ENCODE data around the gene HELZ. TPM values are rescaled to one million over a fixed set of nuclear protein-coding genes. Genes with fewer than 3 reads are reported as not detected.
"Not testable (repeated sequence)": the region's sequence is repeated elsewhere in the genome, so short reads cannot be mapped to it uniquely, and the experiment has no call there.

The HELZ gene
- total RNA-seq, 1 donor from 2014 or later, result 47.4 TPM

DNA sequence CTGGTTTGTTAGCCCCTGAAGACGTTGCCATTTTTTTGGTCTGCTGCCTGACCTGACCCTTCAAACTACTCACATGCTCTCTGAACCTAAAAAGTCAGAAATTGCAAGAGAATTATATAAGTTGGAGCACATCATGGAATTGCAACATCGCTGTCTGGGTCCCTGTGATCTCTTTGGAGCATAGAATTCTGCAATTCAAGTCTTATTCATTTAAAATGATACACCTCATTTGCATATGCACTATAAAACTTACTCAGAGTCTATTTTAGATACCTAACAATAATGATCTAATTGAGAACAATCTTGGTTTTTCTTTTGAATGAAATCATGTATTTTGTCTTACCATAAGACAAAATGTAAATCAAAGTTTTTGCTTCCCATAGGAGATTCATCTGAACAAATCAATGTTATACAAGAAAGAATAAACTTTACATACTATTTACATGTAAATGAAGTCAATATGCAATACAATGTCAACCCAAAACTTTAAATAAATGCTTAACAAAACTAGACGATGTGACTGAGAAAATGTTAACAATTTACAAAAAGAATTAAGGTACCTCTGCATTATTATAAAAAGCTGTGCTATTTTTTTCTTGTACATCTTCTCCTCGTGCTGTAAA, 99.7 kb downstream of the HELZ start:
- H3K4me1 Mint-ChIP-seq (ENCODE audit: low read depth, unreplicated experiment), result no peaks in the 10 kb centered on the region
- H3K36me3 Mint-ChIP-seq (ENCODE audit: unreplicated experiment), result no peaks in the 10 kb centered on the region
- DNase-seq, result no peak
- H3K9me3 Mint-ChIP-seq (ENCODE audit: unreplicated experiment), result no peaks in the 10 kb centered on the region
- H3K27ac Mint-ChIP-seq (ENCODE audit: unreplicated experiment), result no peak overlapping the region
- TF ChIP-seq, protein P1, sequence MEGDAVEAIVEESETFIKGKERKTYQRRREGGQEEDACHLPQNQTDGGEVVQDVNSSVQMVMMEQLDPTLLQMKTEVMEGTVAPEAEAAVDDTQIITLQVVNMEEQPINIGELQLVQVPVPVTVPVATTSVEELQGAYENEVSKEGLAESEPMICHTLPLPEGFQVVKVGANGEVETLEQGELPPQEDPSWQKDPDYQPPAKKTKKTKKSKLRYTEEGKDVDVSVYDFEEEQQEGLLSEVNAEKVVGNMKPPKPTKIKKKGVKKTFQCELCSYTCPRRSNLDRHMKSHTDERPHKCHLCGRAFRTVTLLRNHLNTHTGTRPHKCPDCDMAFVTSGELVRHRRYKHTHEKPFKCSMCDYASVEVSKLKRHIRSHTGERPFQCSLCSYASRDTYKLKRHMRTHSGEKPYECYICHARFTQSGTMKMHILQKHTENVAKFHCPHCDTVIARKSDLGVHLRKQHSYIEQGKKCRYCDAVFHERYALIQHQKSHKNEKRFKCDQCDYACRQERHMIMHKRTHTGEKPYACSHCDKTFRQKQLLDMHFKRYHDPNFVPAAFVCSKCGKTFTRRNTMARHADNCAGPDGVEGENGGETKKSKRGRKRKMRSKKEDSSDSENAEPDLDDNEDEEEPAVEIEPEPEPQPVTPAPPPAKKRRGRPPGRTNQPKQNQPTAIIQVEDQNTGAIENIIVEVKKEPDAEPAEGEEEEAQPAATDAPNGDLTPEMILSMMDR (IDR thresholded peaks at IDR 0.05; ENCODE audit: partially characterized antibody, unreplicated experiment), result no peak
- H3K27me3 Mint-ChIP-seq (ENCODE audit: unreplicated experiment), result no peaks in the 10 kb centered on the region
- no peak overlapping the region for H3K4me3 Mint-ChIP-seq (ENCODE audit: unreplicated experiment)

DNA sequence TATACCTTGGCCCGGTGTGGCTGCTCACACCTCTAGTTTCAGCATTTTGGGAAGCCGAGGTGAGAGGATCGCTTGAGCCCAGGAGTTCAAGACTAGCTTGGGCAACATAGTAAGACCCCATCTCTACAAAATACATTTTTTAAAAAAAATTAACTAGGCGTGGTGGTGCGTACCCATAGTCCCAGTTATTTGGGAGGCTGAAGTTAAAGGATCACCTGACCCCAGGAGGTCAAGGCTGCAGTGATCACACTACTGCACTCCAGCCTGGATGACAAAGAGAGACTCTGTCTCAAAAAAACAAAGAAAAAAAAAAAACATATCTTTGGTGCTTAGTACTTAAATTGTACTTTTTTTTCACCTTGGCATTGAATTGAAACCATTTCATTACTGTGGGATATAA, 101.7 kb downstream of the HELZ start:
- no peak for DNase-seq
- Mint-ChIP-seq H3K27me3 (ENCODE audit: unreplicated experiment) (no peaks in the 10 kb centered on the region), H3K36me3 (ENCODE audit: unreplicated experiment) (no peaks in the 10 kb centered on the region), H3K4me3 (ENCODE audit: unreplicated experiment) (no peak overlapping the region), H3K4me1 (ENCODE audit: low read depth, unreplicated experiment) (no peaks in the 10 kb centered on the region), H3K9me3 (ENCODE audit: unreplicated experiment) (no peaks in the 10 kb centered on the region), H3K27ac (ENCODE audit: unreplicated experiment) (no peak overlapping the region)
- TF ChIP-seq, protein P1 (IDR thresholded peaks at IDR 0.05; ENCODE audit: partially characterized antibody, unreplicated experiment), result no peak

DNA sequence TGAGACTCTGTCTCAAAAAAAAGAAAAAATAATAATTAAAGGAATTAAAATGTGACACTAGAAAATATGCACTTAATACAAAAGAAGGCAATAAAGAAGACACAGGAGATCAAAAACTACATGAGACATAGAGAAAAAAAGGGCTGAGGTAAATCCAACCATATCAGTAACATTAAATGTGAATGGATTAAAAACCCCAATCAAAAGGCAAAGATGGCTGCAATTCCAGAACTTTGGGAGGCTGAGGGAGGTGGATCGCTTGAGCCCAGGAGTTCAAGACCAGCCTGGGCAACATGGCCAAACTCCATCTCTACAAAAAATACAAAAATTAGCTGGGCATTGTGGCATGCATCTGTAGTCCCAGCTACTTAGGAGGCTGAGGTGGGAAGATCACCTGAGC, 103.0 kb downstream of the HELZ start:
- not testable (repeated sequence) for H3K4me1 Mint-ChIP-seq (ENCODE audit: low read depth, unreplicated experiment); H3K9me3 Mint-ChIP-seq (ENCODE audit: unreplicated experiment); H3K27ac Mint-ChIP-seq (ENCODE audit: unreplicated experiment); H3K36me3 Mint-ChIP-seq (ENCODE audit: unreplicated experiment); DNase-seq; H3K4me3 Mint-ChIP-seq (ENCODE audit: unreplicated experiment); H3K27me3 Mint-ChIP-seq (ENCODE audit: unreplicated experiment)

DNA sequence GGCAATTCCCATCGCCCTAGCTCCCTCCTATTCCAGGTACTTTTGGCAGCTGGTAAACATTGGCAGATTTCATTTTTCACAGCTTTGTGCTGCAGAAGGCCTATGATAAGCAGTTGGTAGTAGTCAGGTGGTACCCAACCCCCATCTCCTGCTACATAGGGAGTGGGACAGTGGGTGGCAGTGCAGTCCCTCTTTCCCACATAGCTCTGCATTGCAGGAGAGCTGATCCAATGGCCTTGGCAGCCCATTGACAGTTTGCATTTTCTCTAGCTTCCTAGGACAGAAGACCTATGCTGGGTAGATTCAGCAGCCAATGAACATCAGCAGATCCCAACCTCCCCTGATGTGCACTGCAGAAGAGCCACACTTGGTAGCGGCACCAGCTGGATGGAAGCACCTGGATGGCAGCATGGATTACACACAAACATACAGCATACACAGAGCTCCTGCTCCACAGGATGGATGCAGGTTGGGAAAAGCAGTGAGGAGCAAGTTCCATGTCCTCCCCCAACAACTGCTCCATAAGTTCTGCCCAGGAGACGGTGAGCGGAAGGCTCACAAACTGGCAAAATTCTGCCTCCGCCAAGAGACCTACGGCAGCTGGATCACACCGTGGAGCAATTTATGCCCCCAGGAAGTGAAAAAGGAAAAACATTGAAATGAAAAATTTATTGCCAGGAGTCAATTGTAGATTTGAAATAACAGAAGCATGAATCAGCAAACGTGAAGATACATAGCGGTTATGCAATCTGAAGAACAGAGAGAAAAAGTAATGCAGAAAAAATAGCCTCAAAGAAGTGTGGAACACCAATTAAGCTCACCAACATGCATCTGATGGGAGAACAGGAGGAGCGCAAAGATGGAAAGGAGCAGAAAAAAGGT, 105.0 kb downstream of the HELZ start:
- no peak for DNase-seq
- Mint-ChIP-seq H3K27ac (ENCODE audit: unreplicated experiment) (no peak overlapping the region), H3K36me3 (ENCODE audit: unreplicated experiment) (no peaks in the 10 kb centered on the region)

DNA sequence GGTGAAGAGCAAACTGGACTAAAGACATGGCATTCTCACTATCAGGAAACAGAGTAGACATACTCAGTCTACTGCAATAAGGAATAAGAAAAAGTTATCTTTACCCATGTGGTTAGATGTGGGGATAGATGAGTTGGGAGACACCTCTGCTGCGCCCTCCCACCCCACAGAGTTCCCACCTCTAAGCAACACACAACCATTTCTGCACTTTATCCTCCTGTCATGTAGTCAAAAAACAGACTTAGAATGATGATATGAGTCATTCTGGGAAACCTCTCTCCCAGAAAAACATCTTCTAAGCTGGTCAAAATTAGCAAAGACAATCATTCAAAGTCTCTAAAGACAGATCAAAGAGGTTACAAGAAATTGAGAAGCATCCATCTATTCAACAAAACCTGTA, 105.7 kb downstream of the HELZ start:
- Mint-ChIP-seq H3K27me3 (ENCODE audit: unreplicated experiment) (no peaks in the 10 kb centered on the region), H3K27ac (ENCODE audit: unreplicated experiment) (no peak overlapping the region), H3K4me1 (ENCODE audit: low read depth, unreplicated experiment) (no peaks in the 10 kb centered on the region), H3K4me3 (ENCODE audit: unreplicated experiment) (no peak overlapping the region), H3K36me3 (ENCODE audit: unreplicated experiment) (no peaks in the 10 kb centered on the region), H3K9me3 (ENCODE audit: unreplicated experiment) (no peaks in the 10 kb centered on the region)
- TF ChIP-seq, protein P1 (IDR thresholded peaks at IDR 0.05; ENCODE audit: partially characterized antibody, unreplicated experiment), result no peak
- no peak for DNase-seq

More for the DNA sequence above, 105.0 kb downstream of the HELZ start:
- TF ChIP-seq, protein P1 (IDR thresholded peaks at IDR 0.05; ENCODE audit: partially characterized antibody, unreplicated experiment), result no peak
- H3K4me3 Mint-ChIP-seq (ENCODE audit: unreplicated experiment), result no peak overlapping the region
- H3K4me1 Mint-ChIP-seq (ENCODE audit: low read depth, unreplicated experiment), result no peaks in the 10 kb centered on the region
- H3K27me3 Mint-ChIP-seq (ENCODE audit: unreplicated experiment), result no peaks in the 10 kb centered on the region
- H3K9me3 Mint-ChIP-seq (ENCODE audit: unreplicated experiment), result no peaks in the 10 kb centered on the region
